A549 (cell line): Measurements from ENCODE around the gene FBXO15. TPM values are rescaled to one million over a fixed set of nuclear protein-coding genes. Genes with fewer than 3 reads are reported as not detected.

Source experiments
- ATAC-seq, 2 experiments: fragments of 200-7000 bp in 1 of 2; fragments of >200 bp in 1 of 2; cut with Nextera tagmentation in 1 of 2; cut with Tn5 transposase in 1 of 2; 3 replicates each; pipeline versions ENCODE4 v1.8.0 to v1.9.1; 2018 to 2020; ENCODE audit warnings: mild to moderate bottlenecking in 1 of 2, moderate library complexity in 1 of 2
- CTCF ChIA-PET: fragments of 300-600 bp; sonication (Branson Sonifier 250); formaldehyde crosslinking; extraction: SDS; loops from one replicate; lab custom pipeline; 2021; ENCODE audit warnings: antibody characterized with exemption, inconsistent platforms; lab: Yijun Ruan, JAX
- POLR2A ChIA-PET: fragments of 350-600 bp; formaldehyde crosslinking; extraction: SDS; loops from one replicate; lab custom pipeline; 2021; ENCODE audit warnings: antibody characterized with exemption, inconsistent platforms; lab: Yijun Ruan, JAX
- DNase-seq, 2 experiments: peaks; one replicate each; pipeline versions ENCODE4 v3.0.0 to v3.0.0-alpha.2; 2011 to 2016; ENCODE audit warnings: low read depth in 1 of 2, low spot score in 1 of 2
- FAIRE-seq: peaks from 2 replicates; lab custom pipeline; 2011; peaks lifted over from hg19 to GRCh38; lab: Jason Lieb, UNC
- H3K27ac ChIP-seq, 2 experiments: fragments of >200 bp; sonication (Bioruptor Twin); formaldehyde crosslinking; 3 replicates each; pipeline ENCODE4 v1.5.1; 2016 to 2017
- H3K4me1 ChIP-seq: fragments of >200 bp; sonication (Bioruptor Twin); formaldehyde crosslinking; 3 replicates; pipeline ENCODE4 v1.6.1; 2016
- H3K4me2 ChIP-seq: fragments of >200 bp; sonication (Bioruptor Twin); formaldehyde crosslinking; 3 replicates; pipeline ENCODE4 v1.6.1; 2016
- H3K4me3 ChIP-seq: fragments of >200 bp; sonication (Bioruptor Twin); formaldehyde crosslinking; 3 replicates; pipeline ENCODE4 v1.5.1; 2016
- H3K9me3 ChIP-seq: fragments of >200 bp; sonication (Bioruptor Twin); formaldehyde crosslinking; 3 replicates; pipeline ENCODE4 v1.6.1; 2016
- CEBPB ChIP-seq, 2 experiments: fragments of >200 bp in 1 of 2; sonication (Bioruptor Twin) in 1 of 2; formaldehyde crosslinking in 1 of 2; IDR thresholded peaks; 2 replicates each; pipeline ENCODE4 v1.6.1; 2012 to 2016
- CHD2 ChIP-seq: fragments of 150-350 bp; IDR thresholded peaks from 2 replicates; pipeline ENCODE4 v1.6.1; 2014; ENCODE audit warnings: low read length; ENCODE audit not compliant: partially characterized antibody
- CHD4 ChIP-seq: fragments of 200-600 bp; sonication (generic); IDR thresholded peaks from 2 replicates; pipeline ENCODE4 v1.6.1; 2016; ENCODE audit warnings: antibody characterized with exemption, mild to moderate bottlenecking, borderline replicate concordance
- EHF ChIP-seq: fragments of 250-450 bp; sonication (Bioruptor Pico); IDR thresholded peaks from 2 replicates; pipeline ENCODE4 v1.5.0; 2020; ENCODE audit warnings: mild to moderate bottlenecking
- ELK1 ChIP-seq: fragments of 150-350 bp; IDR thresholded peaks from 2 replicates; pipeline ENCODE4 v1.6.1; 2014; ENCODE audit warnings: low read depth, mild to moderate bottlenecking, low read length
- EP300 ChIP-seq, 2 experiments: fragments of >200 bp; sonication (Bioruptor Twin); formaldehyde crosslinking; IDR thresholded peaks; 2 replicates in 1 of 2; 3 replicates in 1 of 2; pipeline ENCODE4 v1.6.1; 2016 to 2017
- FOSL2 ChIP-seq, 2 experiments: fragments of 450-650 bp in 1 of 2; fragments of >200 bp in 1 of 2; sonication (Bioruptor Twin) in 1 of 2; formaldehyde crosslinking; IDR thresholded peaks; 2 replicates each; pipeline versions ENCODE4 v1.5.0 to v1.6.1; 2016 to 2020; ENCODE audit warnings: mild to moderate bottlenecking in 1 of 2, moderate library complexity in 1 of 2
- HEYL ChIP-seq: fragments of 250-450 bp; sonication (Bioruptor Pico); IDR thresholded peaks from 2 replicates; pipeline ENCODE4 v1.8.0; 2021; ENCODE audit warnings: mild to moderate bottlenecking, moderate library complexity
- HOXB13 ChIP-seq: fragments of 250-450 bp; sonication (Bioruptor Pico); IDR thresholded peaks from 2 replicates; pipeline ENCODE4 v1.5.0; 2020; ENCODE audit warnings: low read depth, mild to moderate bottlenecking, moderate library complexity
- JUNB ChIP-seq: fragments of >200 bp; sonication (Bioruptor Twin); formaldehyde crosslinking; IDR thresholded peaks from 2 replicates; pipeline ENCODE4 v1.6.1; 2016
- KDM5A ChIP-seq: fragments of 200-600 bp; sonication (generic); IDR thresholded peaks from 2 replicates; pipeline ENCODE4 v1.6.1; 2016; ENCODE audit warnings: antibody characterized with exemption, mild to moderate bottlenecking
- MYC ChIP-seq: IDR thresholded peaks from 2 replicates; pipeline ENCODE4 v1.6.1; 2012; ENCODE audit warnings: mild to moderate bottlenecking, inconsistent platforms, low read length, improper control_type of control experiment, borderline replicate concordance
- PHF8 ChIP-seq: fragments of 200-600 bp; sonication (generic); IDR thresholded peaks from 2 replicates; pipeline ENCODE4 v1.6.1; 2016; ENCODE audit warnings: low read depth, mild to moderate bottlenecking, antibody characterized with exemption, moderate library complexity, borderline replicate concordance
- RAD21 ChIP-seq, 2 experiments: fragments of >200 bp in 1 of 2; sonication (Bioruptor Twin) in 1 of 2; formaldehyde crosslinking in 1 of 2; IDR thresholded peaks in 1 of 2; conservative IDR thresholded peaks in 1 of 2; 2 replicates in 1 of 2; 3 replicates in 1 of 2; pipeline ENCODE4 v1.6.1; 2012 to 2018; ENCODE audit warnings: inconsistent platforms in 1 of 2
- SMC3 ChIP-seq: fragments of >200 bp; sonication (Bioruptor Twin); formaldehyde crosslinking; IDR thresholded peaks from 3 replicates; pipeline ENCODE4 v1.6.1; 2018; ENCODE audit warnings: inconsistent platforms
- SREBF2 ChIP-seq: fragments of 450-650 bp; IDR thresholded peaks from 2 replicates; pipeline ENCODE4 v1.6.1; 2014; ENCODE audit warnings: mild to moderate bottlenecking, moderate library complexity
- TP53 ChIP-seq: fragments of 250-450 bp; sonication (Bioruptor Pico); IDR thresholded peaks from 2 replicates; pipeline ENCODE4 v1.5.0; 2021; ENCODE audit warnings: mild to moderate bottlenecking, moderate library complexity
- ZFP36 ChIP-seq: fragments of 450-650 bp; IDR thresholded peaks from 2 replicates; pipeline ENCODE4 v1.6.1; 2014; ENCODE audit warnings: borderline replicate concordance; ENCODE audit not compliant: partially characterized antibody
- WGBS: methylation state at CpG from one replicate; pipeline ENCODE4 v1.1.6; 2017; ENCODE audit errors: missing lambda C conversion rate; 5-methylcytosine and 5-hydroxymethylcytosine counted together
- polyA plus RNA-seq, 4 experiments: library from polyadenylated mRNA; depleted of rRNA in 3 of 4; stranded (reverse); fragments of >200 nt; fragmentation: RNase III in 1 of 4; extraction: RNeasy Plus Mini Kit Qiagen cat#74134 plus additional on column Dnase treatment in 1 of 4; gene quantifications; 2 replicates in 3 of 4; 3 replicates in 1 of 4; pipeline ENCODE4 v1.2.3, GENCODE V29; 2011 to 2017
- TF ChIP-seq, protein P1 (sequence below): IDR thresholded peaks from 2 replicates; pipeline ENCODE4 v1.6.1; 2012
- TF ChIP-seq, protein P2 (sequence below): fragments of >200 bp; sonication (Bioruptor Twin); formaldehyde crosslinking; IDR thresholded peaks from 3 replicates; pipeline ENCODE4 v1.5.1; 2016

The FBXO15 gene
- polyA plus RNA-seq, 2 of the 4 experiments (the other 2 are of a cell fraction) = 1.3 to 2.3 TPM

DNA sequence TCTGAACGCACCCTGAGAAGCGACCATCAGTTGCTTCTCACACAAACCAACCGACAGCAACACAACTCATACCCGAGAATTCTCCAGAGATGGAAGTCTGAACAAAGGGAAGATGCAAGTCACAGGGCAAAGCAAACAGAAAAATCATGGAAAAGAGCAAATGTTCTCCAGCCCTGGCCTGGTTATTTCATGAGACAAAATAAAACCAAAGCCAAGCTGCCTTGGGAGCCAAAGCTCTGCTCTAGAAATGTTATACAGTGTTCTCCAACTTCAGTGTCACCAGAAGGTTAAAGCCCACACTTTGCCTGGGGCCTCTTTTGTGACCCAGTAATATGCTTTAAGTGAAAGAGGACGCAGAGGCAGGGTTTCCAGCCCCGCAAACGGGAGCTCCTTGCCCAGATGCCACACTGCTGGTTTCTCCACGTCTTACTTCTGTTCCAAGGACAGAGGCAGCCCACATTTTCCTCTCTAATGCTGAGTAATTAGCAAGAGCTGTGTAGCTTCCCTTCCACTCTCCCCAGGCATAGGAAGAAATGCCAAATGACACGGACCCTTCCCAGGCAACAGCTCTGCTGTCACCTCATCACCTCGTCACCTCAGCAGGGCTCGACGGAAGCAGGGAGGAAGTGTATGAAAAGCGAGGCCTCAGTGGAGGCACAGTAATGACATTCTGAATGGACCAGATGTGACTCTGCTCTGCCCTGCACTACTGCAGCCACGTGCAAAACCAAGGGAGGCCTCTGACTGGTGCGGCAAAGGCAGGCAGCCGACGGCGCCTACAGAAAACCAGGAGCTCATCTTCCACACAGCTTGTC lies 64.7 kb downstream of the FBXO15 start:
- no peaks in the 10 kb centered on the region for H3K4me1 ChIP-seq
- TF ChIP-seq TP53 (CRISPR knock-in tag) (no peak), HEYL (CRISPR knock-in tag) (no peak), JUNB (no peak), CHD2 (no peak), CEBPB (IDR thresholded peaks at IDR 0.05) (no peak), KDM5A (no peak), MYC (no peak), FOSL2 (IDR thresholded peaks at IDR 0.05) (no peak), FOSL2 (CRISPR knock-in tag; IDR thresholded peaks at IDR 0.05) (no peak), EHF (CRISPR knock-in tag) (no peak), CHD4 (no peak)
- TF ChIP-seq, protein P1, sequence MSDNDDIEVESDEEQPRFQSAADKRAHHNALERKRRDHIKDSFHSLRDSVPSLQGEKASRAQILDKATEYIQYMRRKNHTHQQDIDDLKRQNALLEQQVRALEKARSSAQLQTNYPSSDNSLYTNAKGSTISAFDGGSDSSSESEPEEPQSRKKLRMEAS = no peak
- TF ChIP-seq, protein P2, sequence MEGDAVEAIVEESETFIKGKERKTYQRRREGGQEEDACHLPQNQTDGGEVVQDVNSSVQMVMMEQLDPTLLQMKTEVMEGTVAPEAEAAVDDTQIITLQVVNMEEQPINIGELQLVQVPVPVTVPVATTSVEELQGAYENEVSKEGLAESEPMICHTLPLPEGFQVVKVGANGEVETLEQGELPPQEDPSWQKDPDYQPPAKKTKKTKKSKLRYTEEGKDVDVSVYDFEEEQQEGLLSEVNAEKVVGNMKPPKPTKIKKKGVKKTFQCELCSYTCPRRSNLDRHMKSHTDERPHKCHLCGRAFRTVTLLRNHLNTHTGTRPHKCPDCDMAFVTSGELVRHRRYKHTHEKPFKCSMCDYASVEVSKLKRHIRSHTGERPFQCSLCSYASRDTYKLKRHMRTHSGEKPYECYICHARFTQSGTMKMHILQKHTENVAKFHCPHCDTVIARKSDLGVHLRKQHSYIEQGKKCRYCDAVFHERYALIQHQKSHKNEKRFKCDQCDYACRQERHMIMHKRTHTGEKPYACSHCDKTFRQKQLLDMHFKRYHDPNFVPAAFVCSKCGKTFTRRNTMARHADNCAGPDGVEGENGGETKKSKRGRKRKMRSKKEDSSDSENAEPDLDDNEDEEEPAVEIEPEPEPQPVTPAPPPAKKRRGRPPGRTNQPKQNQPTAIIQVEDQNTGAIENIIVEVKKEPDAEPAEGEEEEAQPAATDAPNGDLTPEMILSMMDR = no peak; the same call in 2 of the 3 replicates
- ChIA-PET POLR2A (no interaction called here), CTCF (interaction anchor here (0.6 to 2.2 kb wide), 13 partner anchors 9 to 469 kb away, joined by 3 to 14 read pairs (median 4); no protein-coding TSS in a partner anchor)
- DNase-seq = no peak
- H3K27ac ChIP-seq = peak overlapping the region in 1 of 2 experiments; percentile 52; a peak in 3 of 6 replicates
- 68% methylated on average over 18 of the region's 18 CpGs for WGBS
- no peak for FAIRE-seq
- H3K4me2 ChIP-seq = peak overlapping the region; percentile 58
- peak in 1 of 2 experiments; percentile 17; a peak in 2 of 6 replicates for ATAC-seq
- H3K4me3 ChIP-seq = no peak overlapping the region
- no peaks in the 10 kb centered on the region for H3K9me3 ChIP-seq

- no peak for TF ChIP-seq PHF8
- TF ChIP-seq HOXB13 (CRISPR knock-in tag) = no peak
- TF ChIP-seq SMC3 = peak; percentile 44; the same call in 2 of the 3 replicates
- TF ChIP-seq RAD21 (conservative IDR thresholded peaks at IDR 0.05 in 1 of 2, IDR thresholded peaks at IDR 0.05 in 1 of 2) = peak in 1 of 2 experiments; percentile 43; a peak in 2 of 5 replicates
- no peak for TF ChIP-seq ELK1
- TF ChIP-seq ZFP36 = no peak
- no peak for TF ChIP-seq MYC
- TF ChIP-seq, protein P2 = peak; percentile 39
- TF ChIP-seq HEYL (CRISPR knock-in tag) = no peak
- no peak for TF ChIP-seq EP300 (IDR thresholded peaks at IDR 0.05)
- TF ChIP-seq SREBF2 = no peak
- peak; percentile 99 to 100 for ATAC-seq
- POLR2A ChIA-PET = no interaction called here
- Histone ChIP-seq H3K4me2 (peak overlapping the region; percentile 58), H3K4me3 (no peak overlapping the region), H3K27ac (peak overlapping the region in 1 of 2 experiments; percentile 52; a peak in 3 of 6 replicates), H3K4me1 (no peaks in the 10 kb centered on the region), H3K9me3 (no peaks in the 10 kb centered on the region)
- peak; percentile 60 to 74 for DNase-seq
- CTCF ChIA-PET = interaction anchor here (0.6 to 2.2 kb wide), 12 partner anchors 10 to 470 kb away, joined by 3 to 14 read pairs (median 4); no protein-coding TSS in a partner anchor
- WGBS = 50% methylated on average over 13 of the region's 13 CpGs
- FAIRE-seq = no peak
Measured at GRCh38 chr18:74081966-74082741, 65.5 kb downstream of the FBXO15 start.
